ENCODE measurements around the gene PPP1R15B.

Gene PPP1R15B

DNA sequence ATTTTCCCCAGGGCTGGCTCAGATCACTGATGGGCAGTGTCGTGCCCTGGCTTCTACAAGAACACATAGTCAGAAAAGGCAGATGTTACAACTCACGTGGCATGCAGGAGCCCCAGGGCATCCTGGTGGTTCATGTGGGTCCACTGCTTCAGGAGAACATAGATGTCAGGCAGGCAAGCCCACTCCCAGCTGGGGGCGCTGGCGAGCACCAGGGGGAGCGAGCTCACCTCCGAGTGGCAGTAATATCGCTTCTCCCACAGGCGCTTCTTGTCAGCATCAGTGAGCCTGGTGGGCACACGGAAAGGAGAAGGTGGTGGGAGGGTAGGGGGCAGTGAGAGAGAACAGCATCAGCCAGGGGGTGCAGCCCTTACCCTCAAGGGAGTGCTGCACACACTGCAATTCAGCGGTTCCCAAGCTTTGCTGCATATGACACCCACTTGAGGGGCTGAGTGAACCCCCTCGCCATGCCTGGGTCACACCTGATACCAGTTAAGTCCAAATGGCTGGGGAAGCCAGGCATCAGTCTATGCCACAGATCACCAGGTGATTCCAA, 34.3 kb upstream of the PPP1R15B start:
- in situ Hi-C loops (cut with MboI; ENCODE audit: low sequenced_read_pairs): loop anchor here (5.0 kb wide), 1 partner anchor 56 kb away; no protein-coding TSS in a partner anchor

DNA sequence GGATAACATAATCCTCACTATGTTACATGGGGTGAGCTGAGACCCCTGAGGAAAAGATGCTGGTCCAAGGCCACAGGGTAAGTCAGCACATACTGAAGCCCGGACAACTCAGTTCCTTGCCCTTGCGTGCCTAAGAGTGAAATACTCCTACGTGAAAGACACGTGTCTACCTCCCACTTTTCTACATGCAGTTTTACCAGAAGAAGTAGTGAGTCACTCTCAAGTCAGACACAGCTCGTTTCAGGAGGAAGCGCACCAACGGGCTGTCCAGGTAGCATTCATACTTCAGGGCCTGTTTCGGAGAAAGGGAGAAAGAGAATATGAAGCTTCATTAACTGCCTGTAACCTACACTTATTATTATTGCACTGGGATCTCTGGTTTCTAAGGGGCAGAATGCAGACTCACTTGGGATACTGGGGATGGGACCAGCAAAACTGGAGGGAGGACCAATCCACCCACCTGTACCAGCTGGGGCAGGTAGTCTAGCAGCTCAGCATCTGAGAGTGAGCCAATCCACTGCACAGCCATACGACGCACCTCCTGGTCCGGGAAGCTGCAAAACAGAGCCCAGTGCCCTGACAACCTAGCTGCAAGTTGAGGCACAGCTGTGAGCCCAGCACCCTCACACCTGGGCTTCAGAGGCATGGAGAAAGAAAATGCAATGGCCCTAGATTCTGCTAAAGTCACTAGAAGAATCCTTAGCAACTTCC, 32.4 kb upstream of the PPP1R15B start:
- in situ Hi-C loops (cut with MboI; ENCODE audit: low sequenced_read_pairs): no loop called here

- in situ Hi-C loops (cut with MboI; ENCODE audit: low sequenced_read_pairs): no loop called here
These were observed 31.6 kb upstream of the PPP1R15B start for GRCh38 chr1:204443260-204443619.

- in situ Hi-C loops (cut with MboI; ENCODE audit: low sequenced_read_pairs): no loop called here
These were observed 31.0 kb upstream of the PPP1R15B start for GRCh38 chr1:204442376-204443259.

GRCh38 chr1:204441558-204441957, 29.9 kb upstream of the PPP1R15B start:
- in situ Hi-C loops (cut with MboI; ENCODE audit: low sequenced_read_pairs): no loop called here

- in situ Hi-C loops (cut with MboI; ENCODE audit: low sequenced_read_pairs): no loop called here
These were observed 28.2 kb upstream of the PPP1R15B start for GRCh38 chr1:204439621-204440375.

DNA sequence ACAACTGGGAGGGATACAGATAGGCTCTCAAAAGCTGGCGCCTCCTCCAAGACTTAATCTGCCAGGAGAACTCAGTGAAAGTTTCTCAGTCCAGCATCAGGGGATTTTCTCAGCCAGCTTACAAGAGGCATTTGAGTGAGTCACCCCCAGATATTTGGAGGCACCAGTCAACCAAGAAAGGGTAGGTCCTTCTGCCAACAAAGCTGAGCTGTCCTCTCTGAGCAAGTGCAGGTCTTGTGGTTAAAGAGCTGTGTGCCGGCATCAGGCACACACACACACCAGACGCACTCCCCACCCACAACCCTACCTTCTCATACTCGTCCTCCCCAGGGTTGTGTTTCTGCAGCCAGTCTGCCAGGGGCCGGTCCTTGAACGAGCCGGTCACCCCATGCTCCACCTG, 27.0 kb upstream of the PPP1R15B start:
- in situ Hi-C loops (cut with MboI; ENCODE audit: low sequenced_read_pairs): no loop called here

- in situ Hi-C loops (cut with MboI; ENCODE audit: low sequenced_read_pairs): no loop called here
These were observed 26.4 kb upstream of the PPP1R15B start for GRCh38 chr1:204437796-204438570.

- in situ Hi-C loops (cut with MboI; ENCODE audit: low sequenced_read_pairs): no loop called here
These were observed 24.3 kb upstream of the PPP1R15B start for GRCh38 chr1:204435872-204436271.

DNA sequence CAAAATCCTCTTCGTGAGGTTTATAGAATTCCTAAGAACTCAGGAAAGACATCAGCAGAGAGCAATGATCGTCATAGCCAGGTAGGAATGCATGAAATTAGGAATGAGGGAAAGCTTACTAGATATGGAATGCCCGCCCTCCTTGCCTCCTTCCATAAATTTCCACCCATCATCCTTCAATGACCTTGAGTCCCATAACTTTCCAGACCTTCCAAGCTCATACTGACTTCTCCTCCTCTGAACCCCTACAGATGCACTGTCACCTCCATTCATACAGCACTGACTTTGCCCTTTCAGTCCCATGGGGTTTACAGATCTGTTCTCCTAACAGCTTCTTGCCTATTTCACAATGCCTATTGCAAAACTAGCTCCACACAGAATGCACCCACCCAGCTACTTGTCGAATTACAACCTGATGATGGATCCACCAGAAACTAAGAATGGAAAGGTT, 23.8 kb upstream of the PPP1R15B start:
- in situ Hi-C loops (cut with MboI; ENCODE audit: low sequenced_read_pairs): no loop called here

- in situ Hi-C loops (cut with MboI; ENCODE audit: low sequenced_read_pairs): no loop called here
These were observed 22.6 kb upstream of the PPP1R15B start for GRCh38 chr1:204434116-204434755.

DNA sequence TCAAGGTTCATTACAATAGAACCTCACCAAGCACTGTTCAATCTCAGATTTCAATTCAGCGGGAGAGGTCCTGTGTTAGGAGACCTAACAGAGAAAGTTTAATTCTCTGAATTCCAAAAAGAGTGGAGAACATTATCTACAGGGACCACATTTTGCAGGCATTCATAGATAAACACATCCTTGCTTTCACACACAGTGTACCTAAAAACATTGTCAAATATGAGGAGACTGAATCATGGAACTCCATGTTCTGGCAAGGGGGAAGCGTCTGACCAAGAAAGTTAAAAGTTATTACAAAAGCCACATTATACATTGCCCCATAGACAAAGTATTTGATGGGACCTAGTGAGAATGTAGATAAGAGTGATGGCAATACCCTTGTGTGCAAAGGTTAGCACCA, 21.1 kb upstream of the PPP1R15B start:
- in situ Hi-C loops (cut with MboI; ENCODE audit: low sequenced_read_pairs): no loop called here

DNA sequence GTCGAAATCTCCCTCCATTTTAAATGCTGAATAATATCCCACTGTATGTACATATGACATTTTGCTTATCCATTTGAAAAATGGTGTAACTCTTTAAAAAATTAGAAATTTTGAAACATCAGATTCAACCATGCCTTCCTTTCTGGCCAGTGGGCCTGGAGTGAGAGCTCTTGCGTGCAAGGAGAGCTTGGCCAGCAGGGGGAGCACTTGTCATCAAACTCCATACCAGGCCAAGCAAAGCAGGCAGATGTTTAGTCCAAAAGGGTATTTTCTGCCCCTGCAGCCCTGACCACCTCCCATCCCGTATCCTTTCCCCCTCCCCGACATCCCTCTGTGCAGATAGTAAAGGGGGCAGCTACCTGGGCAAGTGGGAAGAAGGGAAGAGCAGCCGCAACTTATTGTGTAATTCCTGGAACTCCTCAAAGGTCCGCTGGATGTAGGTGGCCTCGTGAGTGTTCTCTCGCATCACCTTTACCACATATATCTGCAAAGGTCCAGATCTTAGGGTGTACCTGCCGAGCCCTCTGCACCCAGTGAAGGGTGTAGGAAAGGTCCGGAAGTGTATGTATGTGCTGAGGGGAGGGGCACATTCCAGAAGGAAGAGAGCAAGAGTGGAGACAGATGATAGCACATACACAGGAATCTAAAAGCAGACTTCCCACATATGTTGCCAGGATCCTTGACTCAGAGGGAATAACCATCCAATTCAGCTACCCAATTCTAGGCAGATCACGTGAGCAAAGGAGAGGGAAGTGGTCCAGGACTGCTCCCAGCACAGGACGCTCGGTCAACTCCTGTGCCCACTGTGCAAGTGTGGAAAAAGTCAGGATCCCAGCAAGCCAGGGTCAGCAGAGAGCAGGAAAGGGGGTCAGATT, 19.9 kb upstream of the PPP1R15B start:
- in situ Hi-C loops (cut with MboI; ENCODE audit: low sequenced_read_pairs): no loop called here

GRCh38 chr1:204429746-204430145, 18.1 kb upstream of the PPP1R15B start:
- in situ Hi-C loops (cut with MboI; ENCODE audit: low sequenced_read_pairs): no loop called here

DNA sequence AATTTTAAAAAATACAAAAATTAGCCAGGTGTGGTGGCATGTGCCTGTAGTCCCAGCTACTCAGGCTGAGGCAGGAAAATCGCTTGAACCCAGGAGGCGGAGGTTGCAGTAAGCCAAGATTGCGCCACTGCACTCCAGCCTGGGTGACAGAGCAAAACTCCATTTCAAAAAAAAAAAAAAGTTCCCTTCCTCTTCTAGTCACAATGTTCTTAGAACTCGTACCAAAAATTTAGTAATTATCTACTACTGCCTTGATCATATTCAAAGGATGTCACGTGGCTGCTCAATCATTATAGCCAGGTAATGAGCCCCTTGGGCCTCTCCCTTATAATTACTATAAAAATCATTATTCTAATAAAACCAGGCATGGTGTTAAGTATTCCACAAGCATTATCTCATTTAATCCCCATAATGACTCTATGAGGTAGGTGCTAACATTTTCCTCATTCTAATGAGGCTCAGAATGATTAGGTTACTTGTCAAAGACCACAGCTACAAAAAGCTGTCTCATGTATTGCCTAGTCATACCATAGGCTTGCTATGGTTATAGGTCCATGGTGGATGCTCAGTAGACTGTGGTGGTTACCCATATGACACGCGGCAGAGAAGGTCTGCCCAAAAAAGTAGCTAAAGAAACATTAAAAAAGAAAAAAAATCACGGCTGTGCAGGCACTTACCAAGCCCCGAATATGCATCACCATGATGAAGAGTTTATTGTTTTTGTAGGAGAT, 15.5 kb upstream of the PPP1R15B start:
- in situ Hi-C loops (cut with MboI; ENCODE audit: low sequenced_read_pairs): no loop called here

GRCh38 chr1:204426474-204426873, 14.9 kb upstream of the PPP1R15B start:
- in situ Hi-C loops (cut with MboI; ENCODE audit: low sequenced_read_pairs): no loop called here

- in situ Hi-C loops (cut with MboI; ENCODE audit: low sequenced_read_pairs): no loop called here
These were observed 14.4 kb upstream of the PPP1R15B start for GRCh38 chr1:204426035-204426436.

DNA sequence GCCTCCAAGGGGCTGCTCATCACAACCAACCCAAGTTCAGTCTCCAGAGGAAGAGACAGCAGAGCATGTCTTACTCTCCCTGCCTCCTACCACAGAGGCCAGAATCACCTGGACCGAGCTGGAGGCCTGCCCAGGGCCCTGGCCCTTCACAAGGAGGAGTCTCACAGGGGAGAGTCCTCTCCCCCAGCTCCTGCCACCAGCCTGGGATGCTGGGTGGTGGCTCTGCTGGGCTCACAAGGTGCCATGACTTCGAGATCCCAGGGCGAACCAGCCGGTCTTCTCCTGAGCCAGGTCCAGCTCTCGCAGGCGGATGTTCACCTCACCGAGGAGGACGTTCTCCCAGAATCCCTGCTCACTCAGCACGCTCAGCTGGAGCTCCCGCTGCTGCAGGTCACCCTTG, 13.0 kb upstream of the PPP1R15B start:
- in situ Hi-C loops (cut with MboI; ENCODE audit: low sequenced_read_pairs): no loop called here
